Head of caudate nucleus (tissue), 42 donors: ENCODE results near the gene ARL3.
A peak's percentile ranks its signal among the peaks of the same experiment; 100 is the strongest.
"Not testable (repeated sequence)": the region's sequence is repeated elsewhere in the genome, so short reads cannot be mapped to it uniquely, and the experiment has no call there.

ENCODE experiments used
- DNase-seq, 42 donors: peaks; one replicate each; pipeline versions ENCODE4 v3.0.0 to v3.0.0-alpha.2; 2020 to 2021; ENCODE audit warnings: mixed read lengths in 7 of 42
- intact Hi-C: fragments of 100-400 bp; cut with DNase I; formaldehyde crosslinking; loops from one replicate; pipeline ENCODE4 v1.15.0; 2022

ARL3 gene

GRCh38 chr10:102713814-102714620 lies at the start of gene ARL3:
ARL3 (minus strand) TSS chr10:102714397; CDS start chr10:102714275, 122 bp downstream.
- DNase-seq: peak; percentile 92 to 99 (median 98)
- intact Hi-C loops: loop anchor here (5.0 kb wide), 2 partner anchors 37 to 67 kb away; no protein-coding TSS in a partner anchor

GRCh38 chr10:102763037-102763607 lies 48.9 kb upstream of the ARL3 start:
- DNase-seq: no peak
- intact Hi-C loops: no loop called here

GRCh38 chr10:102762401-102763015 lies 48.3 kb upstream of the ARL3 start:
- intact Hi-C loops: no loop called here
- no peak for DNase-seq

- intact Hi-C loops: no loop called here
- no peak for DNase-seq
Observed at GRCh38 chr10:102761981-102762380, 47.8 kb upstream of the ARL3 start.

GRCh38 chr10:102759497-102760210 lies 45.5 kb upstream of the ARL3 start:
- DNase-seq: no peak
- intact Hi-C loops: no loop called here

- intact Hi-C loops, DNase-seq: not testable (repeated sequence)
Observed at GRCh38 chr10:102758933-102759262, 44.7 kb upstream of the ARL3 start.

GRCh38 chr10:102758240-102758932 lies 44.2 kb upstream of the ARL3 start:
- DNase-seq: no peak
- intact Hi-C loops: no loop called here

- intact Hi-C loops: no loop called here
- DNase-seq: no peak
Observed at GRCh38 chr10:102757323-102757722, 43.1 kb upstream of the ARL3 start.

GRCh38 chr10:102753718-102754117 lies 39.5 kb upstream of the ARL3 start:
- no peak for DNase-seq
- intact Hi-C loops: no loop called here

GRCh38 chr10:102752934-102753664 lies 38.9 kb upstream of the ARL3 start:
- intact Hi-C loops: no loop called here
- DNase-seq: peak in 1 of 42 donors; percentile 31

GRCh38 chr10:102752266-102752930 lies 38.2 kb upstream of the ARL3 start:
- DNase-seq: no peak

GRCh38 chr10:102745157-102745556 lies 31.0 kb upstream of the ARL3 start:
- no peak for DNase-seq
- intact Hi-C loops: no loop called here

More at GRCh38 chr10:102752266-102752930, 38.2 kb upstream of the ARL3 start:
- intact Hi-C loops: no loop called here

- DNase-seq: peak in 36 of 42 donors; percentile 3 to 78 (median 38)
- intact Hi-C loops: no loop called here
Observed at GRCh38 chr10:102744374-102745051, 30.3 kb upstream of the ARL3 start.

- intact Hi-C loops: no loop called here
- peak; percentile 92 to 99 (median 98) for DNase-seq
Observed at GRCh38 chr10:102743588-102744373, 29.6 kb upstream of the ARL3 start, which contains the start of gene WBP1L. WBP1L (plus strand) TSS chr10:102743948; CDS start chr10:102744054, 106 bp downstream.

GRCh38 chr10:102743078-102743587 lies 28.9 kb upstream of the ARL3 start:
- intact Hi-C loops: no loop called here
- DNase-seq: no peak

- DNase-seq, intact Hi-C loops: not testable (repeated sequence)
Observed at GRCh38 chr10:102742313-102742712, 28.1 kb upstream of the ARL3 start.
